GM21528 (cell line): ENCODE measurements around the gene SP100.
A peak's percentile ranks its signal among the peaks of the same experiment; 100 is the strongest.

Experiments used
- ATAC-seq: cut with Tn5 transposase; IDR thresholded peaks from one replicate; pipeline ENCODE4 v1.9.1; 2021; ENCODE audit warnings: mild to moderate bottlenecking, moderate library complexity; ENCODE audit not compliant: unreplicated experiment, low FRiP score

Gene SP100

DNA sequence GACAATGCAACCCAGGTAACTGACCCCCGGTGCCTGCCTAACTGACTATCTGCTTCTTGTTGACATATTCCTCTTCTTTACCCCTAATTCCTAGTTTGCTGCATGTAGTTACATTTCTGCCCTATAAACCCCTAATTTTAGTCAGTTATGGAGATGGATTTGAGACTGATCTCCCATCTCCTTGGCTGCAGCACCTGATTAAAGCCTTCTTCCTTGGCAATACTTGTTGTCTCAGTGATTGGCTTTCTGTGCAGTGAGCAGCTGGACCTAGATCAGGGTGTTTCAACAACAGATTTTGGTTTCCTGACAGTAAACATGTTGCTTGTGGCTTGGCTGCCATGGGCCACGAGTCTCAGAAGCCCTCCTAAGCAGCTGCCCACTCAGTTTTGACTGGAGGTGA is 105.4 kb downstream of the SP100 start:
- no peak for ATAC-seq

GRCh38 chr2:230525682-230526081 is 109.7 kb downstream of the SP100 start:
- no peak for ATAC-seq

GRCh38 chr2:230537531-230537976 is 121.6 kb downstream of the SP100 start:
- no peak for ATAC-seq

GRCh38 chr2:230540332-230540731 is 124.3 kb downstream of the SP100 start:
- no peak for ATAC-seq

DNA sequence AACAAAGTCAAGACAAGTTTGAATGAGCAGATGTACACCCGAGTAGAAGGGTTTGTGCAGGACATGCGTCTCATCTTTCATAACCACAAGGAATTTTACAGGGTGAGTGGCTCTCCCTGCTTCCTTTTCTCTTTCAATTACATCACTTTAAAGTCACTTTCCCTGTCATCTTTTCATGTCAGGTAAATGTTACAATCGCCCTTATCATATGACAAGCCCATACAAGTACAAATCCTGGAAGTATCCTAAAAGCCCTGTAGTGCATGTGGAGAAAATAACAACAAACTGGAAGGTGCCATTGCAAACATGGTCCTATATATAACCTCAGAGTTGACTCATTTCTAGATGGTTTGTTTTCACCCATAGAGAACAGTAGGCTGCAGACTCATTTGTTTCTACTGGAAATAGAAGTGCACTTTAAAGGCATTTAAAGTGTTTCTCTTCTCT is 126.0 kb downstream of the SP100 start:
- ATAC-seq, result peak; percentile 68

DNA sequence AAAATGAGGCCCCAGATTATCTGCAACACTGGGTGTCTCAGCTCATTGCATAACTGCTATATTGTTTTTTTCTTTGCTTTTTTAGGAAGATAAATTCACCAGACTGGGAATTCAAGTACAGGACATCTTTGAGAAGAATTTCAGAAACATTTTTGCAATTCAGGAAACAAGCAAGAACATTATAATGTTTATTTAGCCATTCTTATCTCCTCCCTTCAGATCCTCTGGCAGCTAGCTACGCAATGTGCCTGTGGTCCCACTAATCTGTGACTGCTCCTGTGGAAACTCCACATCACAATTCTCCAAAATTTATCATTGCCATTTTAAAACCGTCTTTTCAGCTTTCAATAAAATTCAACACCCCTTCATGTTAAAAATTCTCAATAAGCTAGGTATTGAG is 126.8 kb downstream of the SP100 start:
- ATAC-seq, result no peak

DNA sequence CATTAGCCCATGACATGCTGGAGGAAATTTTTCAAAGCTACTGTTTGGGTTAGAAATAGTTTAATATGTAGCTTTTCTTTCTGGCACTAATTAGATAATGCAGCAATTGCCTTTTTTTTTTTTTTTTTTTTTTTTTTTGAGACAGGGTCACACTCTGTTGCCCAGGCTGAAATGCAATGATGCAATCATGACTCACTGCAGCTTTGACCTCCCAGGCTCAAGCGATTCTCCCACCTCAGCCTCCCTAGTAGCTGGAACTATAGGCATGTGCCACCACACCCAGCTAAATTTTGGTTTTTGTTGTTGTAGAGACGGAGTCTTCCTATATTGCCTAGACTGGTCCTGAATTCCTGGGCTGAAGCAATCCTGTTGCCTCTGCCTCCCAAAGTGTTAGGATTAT is 136.2 kb downstream of the SP100 start:
- ATAC-seq, result no peak

DNA sequence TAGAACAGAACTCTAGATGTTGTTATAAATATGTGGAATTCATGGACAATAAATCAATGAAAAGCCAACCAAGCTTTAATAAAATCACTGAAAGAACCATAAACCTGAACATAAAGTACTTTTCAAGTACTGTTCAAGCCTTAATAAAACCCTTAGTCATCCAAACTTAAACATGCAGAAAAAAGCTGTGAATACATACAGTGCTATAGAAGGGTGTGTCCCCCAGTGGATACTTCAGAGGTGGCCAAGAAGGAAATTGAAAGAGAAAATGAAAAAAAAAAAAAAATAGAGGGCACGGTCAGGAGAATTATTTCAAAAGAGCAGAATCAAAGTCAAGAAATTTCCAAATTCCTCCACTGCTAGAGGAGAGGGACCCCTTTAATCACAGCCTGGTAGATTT is 141.1 kb downstream of the SP100 start:
- ATAC-seq, result no peak

DNA sequence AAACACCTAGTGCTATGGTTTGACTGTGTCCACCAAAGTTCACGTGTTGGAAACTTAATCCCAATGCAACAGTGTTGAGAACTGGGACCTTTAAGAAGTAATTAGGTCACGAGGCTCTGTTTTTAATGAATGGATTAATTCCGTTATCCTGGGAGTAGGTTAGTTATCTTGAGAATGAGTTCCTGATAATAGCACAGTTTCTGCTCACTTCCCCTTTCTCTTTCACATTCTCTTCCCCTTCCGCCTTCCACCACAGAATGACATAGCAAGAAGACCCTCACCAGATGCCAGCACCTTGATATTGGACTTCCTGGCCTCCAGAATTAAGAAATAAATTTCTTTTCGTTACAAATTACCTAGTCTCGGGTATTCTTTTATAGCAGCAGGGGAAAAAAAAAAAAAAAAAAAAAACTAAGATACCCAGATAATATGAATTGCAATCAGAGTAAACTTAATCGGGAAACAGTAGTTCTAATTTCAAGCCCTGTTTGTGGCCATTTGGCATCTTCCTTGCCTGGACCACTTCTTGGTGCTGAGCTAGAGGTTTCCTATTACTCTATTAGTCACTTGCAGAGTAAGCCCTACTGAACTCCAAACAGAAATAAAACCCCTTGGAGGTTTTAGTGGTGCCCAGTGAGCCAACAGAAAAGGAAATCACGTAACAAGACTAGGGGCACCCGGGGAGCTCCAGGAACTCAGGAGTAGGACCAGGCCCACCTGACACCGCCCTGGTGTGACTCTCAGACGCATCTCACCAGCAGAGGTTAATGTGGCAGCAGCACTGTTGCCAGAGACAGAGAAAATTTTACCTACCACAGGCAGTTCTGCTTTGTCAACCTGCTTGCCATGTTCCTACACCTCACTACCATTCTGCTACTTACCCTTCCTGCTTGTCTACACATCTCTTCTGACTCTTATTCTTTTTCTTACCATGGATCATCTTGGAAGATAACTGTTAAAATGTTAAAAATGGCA is 149.1 kb downstream of the SP100 start:
- ATAC-seq, result peak; percentile 60

DNA sequence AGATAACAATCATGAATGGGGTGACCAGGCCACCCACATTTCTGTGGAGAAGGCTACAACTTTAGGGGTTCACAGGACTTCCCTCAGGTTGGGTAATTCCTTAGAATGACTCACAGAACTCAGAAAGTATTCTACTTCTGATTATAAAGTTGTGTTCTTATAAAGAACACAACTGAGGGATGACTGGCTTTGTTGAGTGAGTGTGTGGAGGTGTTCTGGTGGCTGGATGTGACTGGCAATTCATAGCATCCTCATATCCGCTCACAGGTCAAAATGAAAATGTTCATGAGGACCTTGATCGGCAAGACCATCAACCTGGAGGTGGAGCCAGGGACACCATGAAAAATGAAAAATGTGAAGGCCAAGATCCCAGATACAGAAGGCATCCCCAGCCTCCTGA is 153.3 kb downstream of the SP100 start:
- ATAC-seq, result no peak

GRCh38 chr2:230570987-230571386 is 155.0 kb downstream of the SP100 start:
- ATAC-seq, result no peak

GRCh38 chr2:230575642-230576324 is 159.8 kb downstream of the SP100 start:
- no peak for ATAC-seq

DNA sequence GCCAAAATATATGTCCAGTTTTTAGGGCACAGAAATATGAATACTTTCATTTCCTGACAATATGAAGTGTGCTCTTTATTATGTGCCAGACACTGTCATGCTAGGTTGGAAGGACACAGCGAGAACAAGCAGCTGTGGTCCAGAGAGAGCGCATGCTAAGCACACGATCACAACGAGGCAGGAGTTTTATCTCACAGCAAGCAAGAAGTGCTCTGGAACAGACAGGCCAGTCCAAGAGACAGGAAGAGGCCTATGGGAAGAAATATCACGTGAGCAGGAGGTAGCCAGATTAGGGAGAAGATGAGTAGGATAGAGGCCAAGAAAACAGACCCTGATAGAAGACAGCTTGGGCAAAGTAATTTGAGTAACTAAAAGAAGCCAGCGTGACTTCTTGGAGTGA is 161.1 kb downstream of the SP100 start:
- no peak for ATAC-seq

DNA sequence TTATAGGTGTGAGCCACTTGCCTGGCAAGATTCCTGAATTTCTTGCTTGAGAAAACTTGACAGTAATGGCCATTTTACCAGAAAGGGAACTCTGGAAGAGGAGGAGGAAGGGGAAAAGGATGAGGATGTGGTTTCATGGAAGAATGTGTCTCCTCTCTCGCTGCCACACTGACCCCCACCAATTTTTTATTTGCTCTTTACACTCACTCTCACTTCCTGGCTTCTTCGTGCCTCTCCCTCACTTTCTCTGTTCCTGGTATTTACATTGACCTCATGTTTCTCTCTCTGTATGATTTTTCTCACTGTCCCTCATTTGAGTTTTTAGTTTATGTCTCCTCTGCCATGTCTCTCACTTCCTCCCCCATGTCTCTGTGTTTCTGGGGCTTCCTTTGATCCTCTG is 162.1 kb downstream of the SP100 start:
- no peak for ATAC-seq

DNA sequence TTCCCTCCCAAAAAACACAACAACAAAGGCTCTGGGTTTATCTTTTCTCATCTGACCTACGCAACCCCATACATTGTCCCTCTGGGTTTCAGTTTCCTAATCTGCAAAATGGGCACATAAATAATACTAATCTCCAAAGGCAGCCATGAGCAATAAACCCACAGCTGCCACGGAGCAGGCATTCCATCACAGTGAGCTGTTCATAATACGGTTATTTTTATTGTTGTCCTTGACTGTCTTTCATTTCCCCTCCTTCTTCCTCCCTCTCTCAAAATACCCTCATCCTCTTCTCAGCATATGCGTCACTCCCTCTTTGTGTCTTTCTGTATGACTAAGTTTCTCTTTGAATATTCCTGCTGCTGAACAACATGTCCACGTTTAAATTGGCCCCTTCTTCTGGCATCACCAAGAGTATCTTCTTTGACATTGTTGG is 166.9 kb downstream of the SP100 start:
- peak; percentile 67 for ATAC-seq

DNA sequence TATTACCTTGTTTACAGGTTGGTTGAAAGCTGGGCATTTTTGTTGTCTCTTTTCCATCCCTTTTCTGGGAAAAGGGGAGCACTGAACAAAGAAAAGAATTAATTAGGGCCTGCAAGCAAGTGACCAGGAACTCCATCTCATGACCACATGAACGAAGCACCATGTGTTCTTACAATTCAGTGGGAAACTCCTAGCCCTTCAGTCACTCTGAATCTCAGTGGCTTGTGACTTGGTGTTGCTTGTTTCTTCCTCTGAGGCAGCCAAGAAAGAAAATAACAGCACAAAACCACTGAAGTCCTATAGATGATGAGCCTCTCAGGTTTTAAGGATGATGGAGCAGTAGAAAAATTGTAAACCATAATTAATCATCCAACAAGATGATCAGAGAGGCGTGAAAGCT is 167.6 kb downstream of the SP100 start:
- peak; percentile 28 for ATAC-seq

- ATAC-seq, result no peak
Observed at GRCh38 chr2:230586328-230586982, 170.5 kb downstream of the SP100 start.

- peak; percentile 21 for ATAC-seq
Observed at GRCh38 chr2:230589025-230589424, 173.0 kb downstream of the SP100 start.

GRCh38 chr2:230589497-230590015 is 173.6 kb downstream of the SP100 start:
- ATAC-seq, result peak; percentile 94

DNA sequence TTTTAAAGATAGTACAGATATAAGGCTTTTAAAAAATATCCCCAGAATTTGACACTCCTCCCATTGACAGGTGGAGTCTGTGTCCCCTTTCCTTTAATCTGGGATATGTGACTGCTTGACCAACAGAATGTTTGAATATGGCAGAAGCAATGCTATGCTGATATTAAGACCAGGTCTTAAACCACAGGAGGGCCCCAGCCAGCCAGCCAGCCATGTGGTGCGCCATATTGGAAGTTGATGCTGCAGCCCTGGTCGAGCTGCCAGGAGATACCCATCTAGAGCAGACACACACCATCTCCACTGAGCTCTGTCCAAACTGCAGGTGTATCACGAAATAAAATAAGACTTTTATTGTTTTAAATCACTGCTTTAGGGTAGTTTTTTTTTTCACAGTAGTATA is 174.3 kb downstream of the SP100 start:
- no peak for ATAC-seq

GRCh38 chr2:230591850-230592249 is 175.8 kb downstream of the SP100 start:
- no peak for ATAC-seq
